Stimulated activated CD4-positive, alpha-beta T cell treated with anti-CD3 and anti-CD28 coated beads, Interleukin-12 subunit alpha, Interleukin-12 subunit beta, amount 100 ng/mL, for 24 hours (primary cell): ENCODE measurements around the gene CDHR2.
"Not testable (repeated sequence)": the region's sequence is repeated elsewhere in the genome, so short reads cannot be mapped to it uniquely, and the experiment has no call there.

Source experiments
- DNase-seq, 2 experiments: peaks; one replicate each; pipeline ENCODE4 v3.0.0-alpha.2; 2020; ENCODE audit warnings: low read depth in 2 of 2

CDHR2 gene

DNA sequence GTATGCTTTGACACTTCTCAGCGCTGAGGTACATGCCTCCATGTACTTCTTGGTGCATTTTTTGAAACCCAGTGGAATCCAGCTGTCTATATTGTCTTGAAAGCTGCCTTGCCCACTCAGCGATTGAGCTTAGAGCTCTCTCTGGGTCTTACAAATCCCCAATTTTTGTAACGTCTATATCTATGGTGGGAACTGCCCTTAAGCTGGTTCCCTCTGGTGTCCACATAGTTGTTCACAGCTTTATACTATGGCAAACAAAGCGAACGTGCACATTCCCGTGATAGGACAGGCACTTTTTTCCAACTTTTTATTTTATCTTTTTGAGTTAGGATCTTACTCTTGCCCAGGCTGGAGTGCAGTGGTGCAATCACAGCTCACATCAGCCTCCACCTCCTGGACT is 20.9 kb downstream of the CDHR2 start:
- DNase-seq: no peak

DNA sequence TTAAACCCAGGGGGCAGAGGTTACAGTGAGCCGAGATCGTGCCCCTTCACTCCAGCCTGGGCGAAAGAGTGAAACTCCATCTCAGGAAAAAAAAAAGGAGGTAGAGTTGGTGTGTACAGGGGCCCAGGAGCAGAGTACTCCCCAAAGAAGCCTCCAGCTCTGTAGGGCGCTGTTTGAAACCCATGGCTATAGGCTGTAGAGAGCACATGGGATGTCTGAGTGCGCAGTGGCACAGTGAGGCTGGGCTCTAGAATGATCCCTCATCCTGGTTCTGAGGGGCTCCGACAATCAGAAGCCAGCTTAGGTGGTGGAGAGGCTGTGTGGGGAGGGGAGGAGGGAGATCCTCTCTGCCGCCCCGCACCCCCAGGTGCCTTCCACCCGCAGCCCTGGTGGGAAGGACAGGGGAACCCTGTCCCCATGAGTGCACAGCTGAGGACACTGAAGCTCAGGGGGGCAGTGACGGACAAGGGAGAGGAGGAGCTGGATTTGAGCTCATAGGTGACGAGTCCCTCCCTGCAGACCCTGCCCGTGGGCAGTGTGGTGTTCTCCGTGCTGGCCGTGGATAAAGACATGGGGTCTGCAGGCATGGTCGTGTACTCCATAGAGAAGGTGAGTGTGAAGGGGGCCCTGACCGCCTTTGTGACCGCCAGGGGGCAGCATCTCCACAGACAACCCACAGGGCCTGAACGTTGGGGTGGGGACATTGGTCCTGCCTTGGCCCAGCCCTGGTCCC is 24.6 kb downstream of the CDHR2 start:
- peak; percentile 57 to 80 for DNase-seq

DNA sequence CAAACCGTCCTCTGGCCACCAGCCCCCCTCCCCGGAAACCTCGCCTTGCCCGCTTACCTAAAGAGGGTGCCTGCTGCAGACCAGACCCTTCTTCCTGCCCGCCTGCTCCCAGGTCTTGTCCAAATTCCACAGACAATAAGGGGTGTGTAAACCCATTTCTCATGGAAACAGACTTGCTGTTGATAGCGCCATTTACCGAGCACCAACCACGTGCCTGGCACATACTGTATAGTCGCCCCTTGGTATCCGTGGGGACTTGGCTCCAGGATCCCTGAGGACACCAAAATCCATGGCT is 25.1 kb downstream of the CDHR2 start:
- no peak for DNase-seq

DNA sequence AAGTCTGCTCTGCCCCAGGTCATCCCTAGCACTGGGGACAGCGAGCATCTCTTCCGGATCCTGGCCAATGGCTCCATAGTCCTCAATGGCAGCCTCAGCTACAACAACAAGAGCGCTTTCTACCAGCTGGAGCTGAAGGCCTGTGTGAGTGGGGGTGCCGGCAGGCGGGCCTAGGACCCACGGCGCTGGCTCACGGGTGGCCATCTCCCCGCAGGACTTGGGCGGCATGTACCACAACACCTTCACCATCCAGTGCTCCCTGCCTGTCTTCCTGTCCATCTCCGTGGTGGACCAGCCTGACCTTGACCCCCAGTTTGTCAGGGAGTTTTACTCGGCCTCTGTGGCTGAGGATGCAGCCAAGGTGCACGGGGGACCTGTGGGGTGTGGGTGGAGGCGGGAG is 25.9 kb downstream of the CDHR2 start:
- no peak for DNase-seq

DNA sequence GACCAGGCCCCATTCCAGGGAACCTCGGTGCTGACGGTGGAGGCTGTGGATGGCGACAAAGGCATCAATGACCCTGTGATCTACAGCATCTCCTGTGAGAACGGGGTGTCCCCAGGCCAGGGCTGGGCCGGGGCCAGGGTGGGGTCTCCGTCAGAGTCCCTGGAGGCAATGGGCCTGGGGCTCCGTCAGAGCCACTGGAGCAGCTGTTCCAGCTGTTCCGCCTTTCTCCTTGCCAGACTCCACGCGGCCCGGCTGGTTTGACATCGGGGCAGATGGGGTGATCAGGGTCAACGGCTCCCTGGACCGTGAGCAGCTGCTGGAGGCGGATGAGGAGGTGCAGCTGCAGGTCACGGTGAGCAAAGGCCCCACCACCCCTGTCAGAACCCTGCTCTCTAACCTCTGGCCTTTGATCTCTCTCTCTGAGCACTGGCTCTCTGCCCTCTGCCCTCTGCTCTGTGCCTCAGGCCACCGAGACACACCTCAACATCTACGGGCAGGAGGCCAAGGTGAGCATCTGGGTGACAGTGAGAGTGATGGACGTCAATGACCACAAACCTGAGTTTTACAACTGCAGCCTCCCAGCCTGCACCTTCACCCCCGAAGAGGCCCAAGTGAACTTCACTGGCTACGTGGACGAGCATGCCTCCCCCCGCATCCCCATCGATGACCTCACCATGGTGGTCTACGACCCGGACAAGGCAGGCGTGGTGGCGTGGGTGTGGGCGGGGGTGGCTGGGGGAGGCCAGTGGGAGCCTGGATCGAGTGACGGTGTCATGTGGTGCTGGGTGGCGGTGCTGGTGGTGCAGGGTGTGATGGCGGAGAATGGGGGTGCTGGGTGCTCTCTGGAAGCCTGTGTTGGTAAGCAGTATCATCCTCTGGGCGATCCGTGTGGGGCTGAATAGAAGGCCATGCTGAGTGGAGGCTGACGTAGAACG is 26.6 kb downstream of the CDHR2 start:
- no peak for DNase-seq

DNA sequence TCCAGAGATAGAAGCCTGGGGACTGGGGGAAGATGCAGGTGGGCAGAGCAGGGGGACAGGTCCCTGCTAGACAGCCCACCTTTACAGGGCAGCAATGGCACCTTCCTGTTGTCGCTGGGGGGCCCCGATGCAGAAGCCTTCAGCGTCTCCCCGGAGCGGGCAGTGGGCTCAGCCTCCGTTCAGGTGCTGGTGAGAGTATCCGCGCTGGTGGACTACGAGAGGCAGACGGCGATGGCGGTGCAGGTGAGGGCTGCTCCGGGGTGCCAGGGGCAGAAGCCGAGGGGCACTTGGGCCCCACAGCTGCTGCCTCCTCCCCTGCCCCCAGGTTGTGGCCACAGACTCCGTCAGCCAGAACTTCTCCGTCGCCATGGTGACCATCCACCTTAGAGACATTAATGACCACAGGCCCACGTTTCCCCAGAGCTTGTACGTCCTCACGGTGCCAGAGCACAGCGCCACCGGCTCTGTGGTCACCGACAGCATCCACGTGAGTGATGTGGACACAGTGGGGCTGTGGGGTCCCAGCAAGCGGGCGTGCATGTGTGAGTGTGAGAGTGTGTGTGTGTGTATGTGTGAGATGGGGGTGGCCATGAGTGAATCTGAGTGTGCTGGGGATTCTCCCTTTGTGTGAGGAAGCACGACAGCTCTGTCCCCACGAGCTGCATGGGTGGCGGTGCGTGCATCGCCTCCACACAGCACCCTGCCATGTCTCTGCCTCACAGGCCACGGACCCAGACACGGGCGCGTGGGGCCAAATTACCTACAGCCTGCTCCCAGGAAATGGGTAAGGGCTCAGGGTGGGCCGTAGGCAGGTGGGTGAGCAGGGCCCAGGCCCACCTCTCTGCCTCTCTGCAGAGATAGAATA is 28.4 kb downstream of the CDHR2 start:
- no peak for DNase-seq

DNA sequence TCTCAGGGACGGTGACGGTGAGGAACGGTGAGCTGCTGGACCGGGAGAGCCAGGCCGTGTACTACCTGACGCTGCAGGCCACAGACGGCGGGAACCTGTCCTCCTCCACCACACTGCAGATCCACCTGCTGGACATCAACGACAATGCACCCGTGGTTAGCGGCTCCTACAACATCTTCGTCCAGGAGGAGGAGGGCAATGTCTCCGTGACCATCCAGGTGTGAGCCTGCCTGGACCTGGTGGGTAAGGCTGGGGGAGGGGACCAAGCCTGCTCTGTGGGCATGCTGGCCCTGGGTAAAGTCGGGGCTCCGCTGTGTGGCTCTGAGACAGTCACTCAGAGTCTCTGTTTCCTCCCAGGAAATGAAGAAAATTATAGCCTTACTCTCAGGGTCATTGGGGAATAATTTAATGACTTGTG is 29.3 kb downstream of the CDHR2 start:
- peak in 1 of 2 experiments; percentile 29 for DNase-seq

DNA sequence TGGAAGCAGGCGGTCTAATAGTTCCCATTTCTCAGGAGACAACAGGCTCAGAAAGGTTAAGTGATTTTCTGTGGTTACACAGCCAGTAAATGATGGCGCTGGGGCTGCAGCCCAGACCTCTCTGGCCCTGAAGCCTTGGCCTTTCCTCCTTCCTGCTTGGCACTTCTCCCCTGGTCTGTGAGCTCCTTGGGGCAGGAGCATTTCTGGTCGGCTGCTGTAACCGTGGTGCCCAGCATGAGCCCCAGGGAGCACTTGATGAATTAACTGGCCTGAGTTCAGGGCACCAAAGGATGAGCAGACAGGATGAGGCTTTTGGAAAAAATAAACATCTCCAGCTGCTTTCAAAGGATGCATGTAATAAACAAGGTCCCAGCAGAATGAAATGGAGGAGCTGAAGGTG is 30.2 kb downstream of the CDHR2 start:
- no peak for DNase-seq

DNA sequence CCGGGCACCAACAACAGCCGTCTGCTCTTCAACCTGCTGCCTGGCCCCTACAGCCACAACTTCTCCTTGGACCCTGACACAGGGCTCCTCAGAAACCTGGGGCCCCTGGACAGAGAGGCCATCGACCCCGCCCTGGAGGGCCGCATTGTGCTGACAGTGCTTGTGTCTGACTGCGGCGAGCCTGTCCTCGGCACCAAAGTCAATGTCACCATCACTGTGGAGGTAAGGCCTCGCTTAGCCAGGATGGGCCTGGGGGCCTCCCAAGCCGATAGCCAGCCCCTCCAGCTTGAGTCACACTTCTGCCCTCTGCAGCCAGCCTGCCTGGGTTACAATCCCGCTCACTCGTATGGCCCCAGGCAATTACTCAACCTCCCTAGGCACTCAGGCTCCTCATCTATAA is 32.2 kb downstream of the CDHR2 start:
- no peak for DNase-seq

DNA sequence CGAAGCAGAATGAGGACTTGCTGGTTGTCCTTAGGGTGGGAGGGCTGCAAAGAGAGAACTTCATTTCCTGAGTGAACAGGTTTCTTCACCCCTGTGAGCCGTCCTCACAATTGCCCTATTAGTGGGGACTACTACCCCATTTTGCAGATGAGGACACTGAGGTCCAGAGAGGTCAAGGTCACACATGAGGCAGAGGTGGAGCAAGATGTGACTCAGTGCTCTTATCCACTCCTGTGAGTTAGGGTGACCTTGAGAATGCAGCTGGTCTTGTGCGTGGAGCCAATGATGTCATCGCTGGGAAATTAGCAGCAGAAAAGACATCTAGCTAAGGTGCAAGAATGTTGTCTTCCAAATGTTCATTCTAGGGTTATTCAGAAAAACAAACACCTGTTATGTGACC is 33.9 kb downstream of the CDHR2 start:
- DNase-seq: no peak

DNA sequence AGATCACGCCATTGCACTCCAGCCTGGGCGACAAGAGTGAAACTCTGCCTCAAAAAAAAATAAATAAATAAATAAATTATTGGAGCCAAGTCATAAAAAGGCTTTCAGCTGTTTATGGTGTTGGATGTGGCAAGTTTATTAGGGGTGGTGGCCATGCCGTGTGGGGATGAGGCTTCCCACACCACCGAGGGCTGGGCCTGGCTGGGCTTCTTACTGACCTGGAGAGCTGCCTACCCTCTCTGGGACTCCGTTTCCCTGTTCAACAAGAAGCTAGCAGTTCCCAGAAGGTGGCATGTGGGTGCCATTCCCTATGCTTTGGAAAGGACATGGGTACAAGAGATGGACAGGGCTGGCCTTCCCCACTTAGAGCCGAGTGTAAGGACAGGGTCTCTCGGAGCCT is 38.3 kb downstream of the CDHR2 start:
- DNase-seq: no peak

DNA sequence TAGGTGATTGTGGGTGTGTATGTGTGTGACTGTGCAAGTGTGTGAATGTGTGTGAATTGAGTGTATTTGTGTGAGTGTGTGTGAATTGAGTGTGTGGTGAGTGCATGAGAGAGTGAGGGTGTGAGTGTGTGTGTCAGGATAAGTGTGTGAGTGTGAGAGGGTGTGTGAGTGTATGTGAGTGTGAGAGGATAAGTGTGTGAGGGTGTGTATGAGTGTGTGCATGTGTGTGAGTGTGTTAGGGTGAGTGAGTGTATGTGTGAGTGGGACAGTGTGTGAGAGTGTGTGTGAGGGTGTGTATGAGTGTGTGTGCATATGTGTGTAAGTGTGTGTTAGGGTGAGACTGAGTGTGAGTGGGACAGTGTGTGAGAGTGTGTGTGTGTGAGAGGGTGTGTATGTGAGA is 39.2 kb downstream of the CDHR2 start:
- DNase-seq: no peak

DNA sequence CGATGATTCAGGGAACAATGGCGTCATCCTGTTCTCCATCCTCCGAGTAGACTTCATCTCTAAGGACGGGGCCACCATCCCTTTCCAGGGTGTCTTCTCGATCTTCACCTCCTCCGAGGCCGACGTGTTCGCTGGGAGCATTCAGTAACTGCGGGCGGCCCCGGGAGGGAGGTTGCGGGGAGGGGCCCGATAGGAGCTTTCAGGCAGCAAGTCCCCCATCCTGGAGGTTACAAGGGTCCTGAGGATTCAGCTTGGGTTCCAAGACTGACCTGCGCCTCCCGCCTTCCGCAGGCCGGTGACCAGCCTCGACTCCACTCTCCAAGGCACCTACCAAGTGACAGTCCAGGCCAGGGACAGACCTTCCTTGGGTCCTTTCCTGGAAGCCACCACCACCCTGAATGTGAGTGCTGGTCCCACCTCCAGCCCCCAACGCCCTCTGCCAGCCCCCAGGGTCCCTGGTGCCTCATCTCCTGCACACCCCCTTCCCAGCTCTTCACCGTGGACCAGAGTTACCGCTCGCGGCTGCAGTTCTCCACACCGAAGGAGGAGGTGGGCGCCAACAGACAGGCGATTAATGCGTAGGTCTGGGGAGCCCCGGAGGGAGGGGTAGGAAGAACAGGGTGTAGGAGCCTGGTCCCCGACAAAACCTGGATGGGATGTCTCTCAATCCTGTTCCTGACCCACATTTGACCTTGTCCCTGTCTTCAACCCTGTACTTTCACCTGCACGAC is 40.1 kb downstream of the CDHR2 start:
- no peak for DNase-seq

DNA sequence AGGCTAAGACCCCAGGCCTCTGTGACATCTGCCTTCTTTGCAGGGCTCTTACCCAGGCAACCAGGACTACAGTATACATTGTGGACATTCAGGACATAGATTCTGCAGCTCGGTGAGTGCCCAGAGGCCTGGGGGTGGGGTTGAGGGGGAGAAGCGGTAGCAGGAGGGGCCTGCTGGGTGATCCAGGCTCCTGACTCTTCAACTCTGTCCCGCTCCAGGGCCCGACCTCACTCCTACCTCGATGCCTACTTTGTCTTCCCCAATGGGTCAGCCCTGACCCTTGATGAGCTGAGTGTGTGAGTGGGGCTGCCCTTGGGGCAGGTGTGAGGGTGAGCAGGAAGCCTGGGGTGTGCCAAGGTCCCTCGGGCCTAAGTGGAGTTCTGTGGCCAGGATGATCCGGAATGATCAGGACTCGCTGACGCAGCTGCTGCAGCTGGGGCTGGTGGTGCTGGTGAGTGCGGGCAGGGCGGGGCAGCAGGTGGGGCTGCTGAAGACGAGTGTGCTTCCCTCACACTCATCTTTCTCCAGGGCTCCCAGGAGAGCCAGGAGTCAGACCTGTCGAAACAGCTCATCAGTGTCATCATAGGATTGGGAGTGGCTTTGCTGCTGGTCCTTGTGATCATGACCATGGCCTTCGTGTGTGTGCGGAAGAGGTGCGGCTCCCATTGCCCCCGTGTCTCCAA is 41.0 kb downstream of the CDHR2 start:
- no peak for DNase-seq

DNA sequence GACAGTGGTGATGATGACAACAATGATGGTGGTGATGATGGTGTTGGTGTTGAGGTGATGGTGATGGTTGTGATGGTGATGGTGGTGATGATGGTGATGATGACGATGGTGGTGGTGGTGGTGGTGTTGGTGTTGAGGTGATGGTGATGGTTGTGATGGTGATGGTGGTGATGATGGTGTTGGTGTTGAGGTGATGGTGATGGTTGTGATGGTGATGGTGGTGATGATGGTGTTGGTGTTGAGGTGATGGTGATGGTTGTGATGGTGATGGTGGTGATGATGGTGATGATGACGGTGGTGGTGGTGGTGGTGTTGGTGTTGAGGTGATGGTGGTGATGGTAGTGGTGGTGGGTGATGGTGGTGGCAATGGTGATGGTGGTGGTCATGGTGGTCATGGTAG is 42.5 kb downstream of the CDHR2 start:
- not testable (repeated sequence) for DNase-seq

DNA sequence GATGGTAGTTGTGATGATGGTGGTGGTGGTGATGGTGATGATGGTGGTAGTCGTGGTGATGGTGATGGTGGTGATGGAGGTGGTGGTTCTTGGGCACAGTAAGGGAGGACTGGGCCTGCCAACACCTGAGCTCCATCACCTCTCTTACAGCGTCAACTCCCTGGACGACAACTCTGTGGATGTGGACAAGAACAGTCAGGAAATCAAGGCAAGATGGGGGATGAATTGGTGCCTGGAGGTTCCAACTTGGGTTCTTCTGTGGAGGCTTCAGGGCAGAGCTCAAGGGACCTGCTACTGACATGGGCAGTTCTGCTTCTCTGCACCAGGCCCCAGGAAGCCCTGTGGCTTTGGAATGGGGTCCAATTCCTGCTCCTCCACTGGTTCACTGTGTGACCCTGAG is 43.4 kb downstream of the CDHR2 start:
- no peak for DNase-seq

DNA sequence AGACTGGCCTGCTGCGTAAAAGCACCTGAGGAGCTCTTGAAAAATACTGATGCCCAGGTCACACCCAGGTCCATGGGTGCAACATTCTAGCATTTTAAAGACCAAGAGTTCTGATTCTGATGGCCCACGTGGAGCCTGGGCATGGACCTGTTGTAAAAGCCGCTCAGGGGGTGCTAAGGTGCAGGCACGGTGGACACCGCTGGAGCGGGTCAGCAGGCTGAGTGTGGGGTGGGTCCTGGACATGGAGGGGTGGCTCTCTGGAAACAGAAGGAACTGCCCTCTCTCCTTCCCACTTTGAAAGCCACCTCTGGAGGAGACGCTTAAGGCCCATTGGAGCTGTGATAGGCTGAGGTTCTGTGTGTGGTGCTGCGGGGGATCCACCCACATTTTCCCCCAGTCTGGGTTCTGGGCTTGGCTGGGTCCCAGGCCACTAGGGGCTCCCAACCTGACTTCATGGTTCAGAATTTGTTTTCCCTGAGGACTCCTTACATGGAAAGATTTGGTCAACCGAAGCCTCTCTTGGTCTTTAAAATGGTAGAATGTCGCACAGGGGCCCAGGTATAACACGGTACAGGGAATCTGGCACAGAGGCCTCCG is 44.2 kb downstream of the CDHR2 start:
- DNase-seq: no peak

DNA sequence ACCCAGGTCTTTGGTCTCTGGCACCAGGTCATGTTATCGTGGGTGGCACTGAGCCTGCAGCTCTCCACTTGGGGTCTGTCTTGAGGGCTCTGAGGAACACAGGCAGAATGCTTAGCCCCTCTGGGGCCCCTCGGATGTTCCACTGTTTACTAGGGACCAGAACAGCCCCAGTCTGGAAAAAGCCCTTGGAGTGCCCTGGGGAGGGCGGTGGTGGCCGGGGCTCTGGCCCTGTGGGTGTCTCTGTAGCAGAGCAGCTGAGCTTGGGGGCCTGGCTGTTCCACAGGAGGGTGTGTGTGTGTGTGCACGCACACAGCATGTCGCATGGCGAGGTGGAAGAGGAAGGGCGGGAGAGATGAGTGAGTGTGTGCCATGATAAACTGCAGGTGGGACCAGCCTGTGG is 45.4 kb downstream of the CDHR2 start:
- no peak for DNase-seq

DNA sequence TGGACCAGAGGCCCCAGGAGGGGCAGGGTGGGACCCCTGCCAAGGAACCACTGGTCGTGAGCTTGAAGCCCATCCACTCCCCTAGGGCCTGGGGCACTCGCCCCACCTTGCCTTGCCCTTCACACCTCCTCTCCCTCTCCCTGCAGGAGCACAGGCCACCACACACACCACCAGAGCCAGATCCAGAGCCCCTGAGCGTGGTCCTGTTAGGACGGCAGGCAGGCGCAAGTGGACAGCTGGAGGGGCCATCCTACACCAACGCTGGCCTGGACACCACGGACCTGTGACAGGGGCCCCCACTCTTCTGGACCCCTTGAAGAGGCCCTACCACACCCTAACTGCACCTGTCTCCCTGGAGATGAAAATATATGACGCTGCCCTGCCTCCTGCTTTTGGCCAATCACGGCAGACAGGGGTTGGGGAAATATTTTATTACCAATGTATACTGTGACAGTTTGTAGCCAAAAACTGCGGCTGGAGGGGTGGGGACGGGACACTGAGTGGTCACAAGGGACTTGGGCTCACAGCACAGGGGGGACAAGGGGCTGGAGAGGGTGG is 46.3 kb downstream of the CDHR2 start:
- DNase-seq: no peak

DNA sequence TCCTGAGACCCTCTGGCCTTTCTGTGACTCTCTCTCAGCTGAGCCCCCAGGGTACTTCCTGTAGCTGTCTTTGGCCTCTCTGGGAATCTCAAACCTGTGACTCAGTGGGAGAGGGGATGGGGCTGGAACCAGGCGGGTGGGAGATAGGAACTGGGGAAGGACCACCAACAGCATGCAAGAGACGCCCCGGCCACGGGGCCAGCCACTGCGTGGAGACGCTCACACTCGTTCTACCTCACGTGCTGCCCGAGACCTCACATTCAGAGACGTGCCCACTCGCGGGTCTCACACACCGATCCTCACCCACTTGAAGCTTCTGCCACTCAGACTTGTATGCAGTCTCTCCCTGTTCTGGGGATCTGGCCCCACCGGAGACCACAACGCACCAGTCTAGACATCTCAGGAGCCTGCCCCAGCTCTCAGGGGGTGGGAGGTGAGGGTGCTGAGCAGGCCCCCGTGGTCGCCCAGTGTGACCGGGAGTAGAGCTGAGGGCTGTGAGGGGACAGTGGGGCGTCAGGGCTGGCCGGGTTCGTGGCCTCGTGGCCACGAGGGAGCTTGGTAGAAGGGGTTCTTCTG is 47.0 kb downstream of the CDHR2 start:
- no peak for DNase-seq
